Esophagus squamous epithelium (tissue), 4 donors: ENCODE measurements around the gene ADAMTS8.

Experiments
- POLR2A ChIP-seq, 4 donors: fragments of 450-650 bp; IDR thresholded peaks; one replicate each; pipeline ENCODE4 v1.6.1; 2017; ENCODE audit warnings: antibody characterized with exemption in 4 of 4, mild to moderate bottlenecking in 4 of 4, moderate library complexity in 3 of 4
- TF ChIP-seq, protein P1 (sequence below), 6 experiments: fragments of 450-650 bp in 4 of 6; fragments of 200-600 bp in 2 of 6; sonication (generic) in 2 of 6; IDR thresholded peaks; one replicate each; pipeline ENCODE4 v1.5.1; 2016 to 2019; ENCODE audit warnings: antibody characterized with exemption in 6 of 6, mild to moderate bottlenecking in 4 of 6, moderate library complexity in 4 of 6

DNA sequence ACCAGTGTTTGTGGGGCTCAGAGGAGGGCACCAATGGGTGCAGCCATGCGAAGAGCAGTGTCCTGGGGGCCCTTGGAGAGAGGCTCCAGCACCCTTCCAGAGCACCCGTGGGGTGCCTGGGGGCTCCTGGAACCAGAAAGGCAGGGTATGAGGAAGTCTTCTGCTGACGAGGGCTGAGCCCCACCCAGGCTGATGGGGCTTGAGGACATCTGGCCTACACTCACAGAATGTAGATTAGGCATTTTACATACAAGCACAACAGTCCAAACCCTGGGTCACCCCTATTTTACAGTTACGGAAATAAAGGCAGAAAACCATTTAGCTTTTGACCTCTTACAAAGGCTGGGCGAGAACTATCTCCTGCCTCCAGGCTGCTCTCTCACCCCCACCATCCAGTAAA lies 47.6 kb downstream of the ADAMTS8 start:
- no peak for TF ChIP-seq POLR2A (IDR thresholded peaks at IDR 0.05)
- TF ChIP-seq, protein P1, sequence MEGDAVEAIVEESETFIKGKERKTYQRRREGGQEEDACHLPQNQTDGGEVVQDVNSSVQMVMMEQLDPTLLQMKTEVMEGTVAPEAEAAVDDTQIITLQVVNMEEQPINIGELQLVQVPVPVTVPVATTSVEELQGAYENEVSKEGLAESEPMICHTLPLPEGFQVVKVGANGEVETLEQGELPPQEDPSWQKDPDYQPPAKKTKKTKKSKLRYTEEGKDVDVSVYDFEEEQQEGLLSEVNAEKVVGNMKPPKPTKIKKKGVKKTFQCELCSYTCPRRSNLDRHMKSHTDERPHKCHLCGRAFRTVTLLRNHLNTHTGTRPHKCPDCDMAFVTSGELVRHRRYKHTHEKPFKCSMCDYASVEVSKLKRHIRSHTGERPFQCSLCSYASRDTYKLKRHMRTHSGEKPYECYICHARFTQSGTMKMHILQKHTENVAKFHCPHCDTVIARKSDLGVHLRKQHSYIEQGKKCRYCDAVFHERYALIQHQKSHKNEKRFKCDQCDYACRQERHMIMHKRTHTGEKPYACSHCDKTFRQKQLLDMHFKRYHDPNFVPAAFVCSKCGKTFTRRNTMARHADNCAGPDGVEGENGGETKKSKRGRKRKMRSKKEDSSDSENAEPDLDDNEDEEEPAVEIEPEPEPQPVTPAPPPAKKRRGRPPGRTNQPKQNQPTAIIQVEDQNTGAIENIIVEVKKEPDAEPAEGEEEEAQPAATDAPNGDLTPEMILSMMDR (IDR thresholded peaks at IDR 0.05), result no peak
